Ovary (tissue), 9 donors: ENCODE results near the gene NUDT1. TPM values are rescaled to one million over a fixed set of nuclear protein-coding genes. Genes with fewer than 3 reads are reported as not detected.
"Not testable (repeated sequence)": the region's sequence is repeated elsewhere in the genome, so short reads cannot be mapped to it uniquely, and the experiment has no call there.

ENCODE experiments used
- DNase-seq, 5 donors: peaks; one replicate each; pipeline ENCODE4 v3.0.0-alpha.2; 2019 to 2020
- H3K27ac ChIP-seq, 2 donors: fragments of 200-600 bp; one replicate each; pipeline versions ENCODE4 v1.5.1 to v1.8.0; 2019 to 2022
- H3K27me3 ChIP-seq: fragments of 200-600 bp; one replicate; pipeline ENCODE4 v1.8.0; 2022
- H3K36me3 ChIP-seq: fragments of 200-600 bp; sonication (generic); one replicate; pipeline ENCODE4 v1.5.1; 2019
- H3K4me1 ChIP-seq: one replicate; pipeline ENCODE4 v1.8.1; 2013; ENCODE audit warnings: mild to moderate bottlenecking, moderate library complexity; ENCODE audit not compliant: insufficient read depth
- H3K4me3 ChIP-seq: fragments of 200-600 bp; sonication (generic); one replicate; pipeline ENCODE4 v1.5.1; 2017
- H3K9me3 ChIP-seq, 2 donors: fragments of 200-600 bp in 1 of 2; sonication (generic) in 1 of 2; one replicate each; pipeline versions ENCODE4 v1.5.1 to v1.8.1; 2013 to 2019; ENCODE audit warnings: mild to moderate bottlenecking in 1 of 2, moderate library complexity in 1 of 2
- CTCF ChIP-seq, 3 donors: fragments of 450-650 bp in 2 of 3; fragments of 200-600 bp in 1 of 3; IDR thresholded peaks; one replicate each; pipeline versions ENCODE4 v1.5.1 to v1.8.0; 2016 to 2022; ENCODE audit warnings: antibody characterized with exemption in 3 of 3, mild to moderate bottlenecking in 1 of 3
- EP300 ChIP-seq: sonication (generic); formaldehyde crosslinking; IDR thresholded peaks from one replicate; pipeline ENCODE4 v1.6.1; 2017; ENCODE audit warnings: antibody characterized with exemption
- POLR2A ChIP-seq: fragments of 450-650 bp; IDR thresholded peaks from one replicate; pipeline ENCODE4 v1.6.1; 2017; ENCODE audit warnings: antibody characterized with exemption, mild to moderate bottlenecking, moderate library complexity
- WGBS, 3 donors: extraction: QIAGEN DNeasy Blood & Tissue Kit in 1 of 3; methylation state at CpG; one replicate each; pipeline versions ENCODE4 v1.1.5 to v1.1.7; 2013 to 2017; 5-methylcytosine and 5-hydroxymethylcytosine counted together
- intact Hi-C, 4 donors: fragments of 100-400 bp; cut with DNase I; formaldehyde crosslinking; loops; one replicate each; pipeline versions ENCODE4 v1.11.0 to v1.15.1; 2022 to 2023
- polyA plus RNA-seq, 2 donors: library from polyadenylated mRNA; stranded (reverse); fragments of 200-250 nt in 1 of 2; fragments of 350-450 nt in 1 of 2; fragmentation: Illumina TruSeq in 1 of 2; extraction: RNeasy Lipid Tissue Mini Kit (QIAGEN cat#74804) in 1 of 2; gene quantifications; one replicate each; pipeline ENCODE4 v1.2.3, GENCODE V29; 2013 to 2014
- total RNA-seq, 7 donors: library from RNA; depleted of rRNA in 2 of 7; stranded (reverse); fragments of >200 nt in 2 of 7; fragmentation: NEBNext Ultra II Directional in 3 of 7; extraction: Animal tissue kit (Norgen Biotek cat#: 25700) in 3 of 7; gene quantifications; one replicate each; pipeline versions ENCODE4 v1.1.0 to v1.2.4, GENCODE V29; 2016 to 2023
- donor health status: DM: no; HTN: no; CAD: no; lungs with moderate emphysema.
- donor health status: DM: no; HTN: no; CAD: no.
- donor health status: Bipolar disorder and iron deficiency.
- donor health status: DM: yes; HTN: yes; CAD: no.
- donor health status: DM: no; HTN: no; CAD: no.
- donor health status: DM: yes; HTN: yes; CAD: no.

NUDT1 gene
- total and polyA plus RNA-seq, 9 donors: 2.3 to 15.6 (median 9.1) TPM

- no peak for TF ChIP-seq EP300
- no peak for TF ChIP-seq POLR2A
- no peak for TF ChIP-seq CTCF (IDR thresholded peaks at IDR 0.05)
- Histone ChIP-seq H3K4me3 (no peak overlapping the region), H3K27ac (no peak overlapping the region), H3K9me3 (no peaks in the 10 kb centered on the region), H3K4me1 (no peaks in the 10 kb centered on the region), H3K27me3 (no peaks in the 10 kb centered on the region), H3K36me3 (no peaks in the 10 kb centered on the region)
- 70 to 82% (median 78%) methylated on average over 10 of the region's 10 CpGs for WGBS, 3 donors
- intact Hi-C loops: no loop called here
- no peak for DNase-seq
Observed at GRCh38 chr7:2266911-2267310, 24.9 kb downstream of the NUDT1 start.

DNA sequence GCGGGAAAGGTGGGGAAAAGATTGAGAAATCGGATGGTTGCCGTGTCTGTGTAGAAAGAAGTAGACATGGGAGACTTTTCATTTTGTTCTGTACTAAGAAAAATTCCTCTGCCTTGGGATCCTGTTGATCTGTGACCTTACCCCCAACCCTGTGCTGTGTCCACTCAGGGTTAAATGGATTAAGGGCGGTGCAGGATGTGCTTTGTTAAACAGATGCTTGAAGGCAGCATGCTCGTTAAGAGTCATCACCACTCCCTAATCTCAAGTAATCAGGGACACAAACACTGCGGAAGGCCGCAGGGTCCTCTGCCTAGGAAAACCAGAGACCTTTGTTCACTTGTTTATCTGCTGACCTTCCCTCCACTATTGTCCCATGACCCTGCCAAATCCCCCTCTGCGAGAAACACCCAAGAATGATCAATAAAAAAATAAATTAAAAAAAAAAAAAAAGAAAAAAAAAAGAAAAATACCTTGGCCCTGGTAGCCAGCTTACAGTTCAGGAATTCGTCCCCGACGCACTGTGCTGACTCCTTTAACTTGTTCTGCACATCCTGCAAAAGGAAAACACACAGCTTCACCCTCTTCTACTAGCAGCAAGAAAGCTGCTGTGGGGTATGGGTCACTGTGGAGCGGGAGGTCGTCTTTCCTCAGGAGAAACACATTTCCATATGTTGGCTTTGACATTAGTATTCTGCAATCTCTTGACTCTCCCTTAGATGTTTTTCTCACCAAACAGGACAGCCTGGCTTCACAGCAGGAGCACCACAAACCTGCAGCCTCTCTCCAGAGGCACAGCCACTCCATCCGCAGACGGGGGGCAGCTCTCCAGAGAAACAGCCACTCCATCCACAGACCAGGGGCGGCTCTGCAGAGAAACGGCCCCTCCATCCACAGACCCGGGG, 27.3 kb downstream of the NUDT1 start:
- H3K36me3 ChIP-seq, intact Hi-C loops, DNase-seq, H3K4me1 ChIP-seq, H3K27ac ChIP-seq, H3K9me3 ChIP-seq, H3K4me3 ChIP-seq, H3K27me3 ChIP-seq: not testable (repeated sequence)
- WGBS, 3 donors: 31 to 41% (median 37%) methylated on average over 13 to 16 of the region's 18 CpGs

DNA sequence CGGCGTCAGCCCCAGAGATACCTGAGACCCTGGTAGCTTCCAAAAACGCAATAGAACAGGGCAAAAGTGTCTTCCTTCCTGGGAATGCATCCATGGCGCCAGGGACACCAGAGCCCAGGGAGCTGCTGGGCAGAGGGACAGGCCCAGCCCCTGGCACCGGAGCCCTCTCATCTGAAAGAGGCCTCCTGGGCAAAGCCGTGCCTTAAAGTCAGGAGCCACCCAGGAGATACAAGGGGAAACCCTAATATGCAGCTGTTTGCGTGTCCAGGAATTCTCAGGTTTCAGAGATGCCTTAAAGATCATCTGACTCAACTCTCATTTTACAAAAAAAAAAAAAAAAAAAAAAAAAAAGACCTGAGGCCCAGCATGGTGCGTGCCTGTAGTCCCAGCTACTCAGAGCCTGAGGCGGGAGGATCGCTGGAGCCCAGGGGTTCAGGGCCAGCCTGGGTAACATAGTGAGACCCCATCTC, 28.0 kb downstream of the NUDT1 start:
- H3K36me3 ChIP-seq: no peaks in the 10 kb centered on the region
- H3K4me1 ChIP-seq: no peaks in the 10 kb centered on the region
- no peak overlapping the region for H3K27ac ChIP-seq
- no peak for DNase-seq
- H3K9me3 ChIP-seq: no peaks in the 10 kb centered on the region
- TF ChIP-seq POLR2A (no peak), EP300 (no peak), CTCF (IDR thresholded peaks at IDR 0.05) (no peak)
- no peak overlapping the region for H3K4me3 ChIP-seq
- WGBS, 3 donors: 80 to 82% (median 82%) methylated on average over 10 of the region's 10 CpGs
- intact Hi-C loops: no loop called here
- H3K27me3 ChIP-seq: no peaks in the 10 kb centered on the region

DNA sequence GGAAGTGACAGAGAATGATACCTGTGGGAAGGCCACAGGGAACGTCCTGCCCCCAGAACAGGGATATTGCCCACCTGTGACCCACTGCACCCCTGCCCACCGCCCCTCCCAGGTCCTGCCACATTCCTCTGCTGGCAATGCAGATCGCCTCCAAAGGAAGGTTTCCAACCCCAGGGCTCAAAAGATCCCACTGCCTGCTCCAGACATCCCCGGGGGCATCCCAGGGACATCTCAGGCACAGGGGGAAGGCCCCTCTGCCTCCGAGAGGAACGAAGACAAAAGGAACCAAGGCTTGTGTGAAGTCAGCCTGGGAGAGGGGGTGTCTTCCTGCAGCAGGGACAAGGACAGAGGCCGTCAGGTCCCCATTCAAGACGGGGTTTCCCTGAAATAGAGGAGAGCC, 28.5 kb downstream of the NUDT1 start:
- no peaks in the 10 kb centered on the region for H3K9me3 ChIP-seq
- no peak overlapping the region for H3K4me3 ChIP-seq
- H3K4me1 ChIP-seq: no peaks in the 10 kb centered on the region
- DNase-seq: no peak
- H3K36me3 ChIP-seq: no peaks in the 10 kb centered on the region
- no peaks in the 10 kb centered on the region for H3K27me3 ChIP-seq
- WGBS, 3 donors: 87 to 90% (median 88%) methylated on average over 8 of the region's 8 CpGs
- intact Hi-C loops: no loop called here
- TF ChIP-seq EP300: no peak
- TF ChIP-seq POLR2A: no peak
- no peak for TF ChIP-seq CTCF (IDR thresholded peaks at IDR 0.05)
- no peak overlapping the region for H3K27ac ChIP-seq
